HepG2 (cell line): ENCODE data around the gene PRR5L.

Experiments
- GATAD2A ChIP-seq: IDR thresholded peaks from 2 replicates; pipeline ENCODE4 v1.6.1; 2016
- MAX ChIP-seq: IDR thresholded peaks from 2 replicates; pipeline ENCODE4 v1.6.1; 2012; ENCODE audit warnings: inconsistent platforms

- TF ChIP-seq MAX: no peak
- no peak for TF ChIP-seq GATAD2A (CRISPR knock-in tag)
Measured at GRCh38 chr11:36408498-36409136, 112.5 kb downstream of the PRR5L start.
